SIG-M5 treated with dmso at 0.1 percent for 504 hours (cell line): Measurements from ENCODE around the gene NFE2L2.
"Not testable (repeated sequence)": the region's sequence is repeated elsewhere in the genome, so short reads cannot be mapped to it uniquely, and the experiment has no call there.

Experiments
- DNase-seq: peaks from one replicate; lab custom pipeline; 2025; ENCODE audit not compliant: unreplicated experiment; lab: John Stamatoyannopoulos, UW

NFE2L2 gene

GRCh38 chr2:177258059-177258458 is 6.5 kb downstream of the NFE2L2 start:
- DNase-seq = no peak

GRCh38 chr2:177257471-177257870 is 7.1 kb downstream of the NFE2L2 start:
- DNase-seq = no peak

GRCh38 chr2:177256695-177257094 is 7.8 kb downstream of the NFE2L2 start:
- no peak for DNase-seq

GRCh38 chr2:177256026-177256425 is 8.5 kb downstream of the NFE2L2 start:
- DNase-seq = no peak

- DNase-seq = no peak
These were observed 9.3 kb downstream of the NFE2L2 start for GRCh38 chr2:177255227-177255601.

- DNase-seq = no peak
These were observed 9.9 kb downstream of the NFE2L2 start for GRCh38 chr2:177254433-177255226.

GRCh38 chr2:177253704-177254103 is 10.8 kb downstream of the NFE2L2 start:
- DNase-seq = no peak

GRCh38 chr2:177252808-177253531 is 11.6 kb downstream of the NFE2L2 start:
- peak; percentile 57 for DNase-seq

GRCh38 chr2:177251165-177251542 is 13.4 kb downstream of the NFE2L2 start:
- DNase-seq = no peak

- no peak for DNase-seq
These were observed 14.1 kb downstream of the NFE2L2 start for GRCh38 chr2:177250461-177250860.

- DNase-seq = no peak
These were observed 15.5 kb downstream of the NFE2L2 start for GRCh38 chr2:177249038-177249437.

GRCh38 chr2:177247693-177248262 is 16.7 kb downstream of the NFE2L2 start:
- DNase-seq = no peak

- DNase-seq = not testable (repeated sequence)
These were observed 17.9 kb downstream of the NFE2L2 start for GRCh38 chr2:177246523-177247030.

- DNase-seq = no peak
These were observed 18.5 kb downstream of the NFE2L2 start for GRCh38 chr2:177246000-177246399.

- DNase-seq = no peak
These were observed 19.5 kb downstream of the NFE2L2 start for GRCh38 chr2:177245010-177245422.

- no peak for DNase-seq
These were observed 20.2 kb downstream of the NFE2L2 start for GRCh38 chr2:177244244-177244771.

- no peak for DNase-seq
These were observed 21.1 kb downstream of the NFE2L2 start for GRCh38 chr2:177243476-177243875.

GRCh38 chr2:177243073-177243472 is 21.5 kb downstream of the NFE2L2 start:
- DNase-seq = no peak

- DNase-seq = peak; percentile 62
These were observed 22.2 kb downstream of the NFE2L2 start for GRCh38 chr2:177242121-177242987.

- no peak for DNase-seq
These were observed 22.8 kb downstream of the NFE2L2 start for GRCh38 chr2:177241711-177242120.
